Nephron progenitor cell (in vitro differentiated cells): ENCODE measurements around the gene CCDC85A.

Experiments used
- DNase-seq: peaks from one replicate; pipeline ENCODE4 v3.0.0; 2021
- H3K27ac Mint-ChIP-seq: 2 replicates; pipeline ENCODE4 v1.8.0; 2021; ENCODE audit warnings: mild to moderate bottlenecking, moderate library complexity, mixed read lengths
- H3K27me3 Mint-ChIP-seq: 2 replicates; pipeline ENCODE4 v1.8.0; 2021; ENCODE audit warnings: mild to moderate bottlenecking, low read depth, mixed read lengths; ENCODE audit not compliant: poor library complexity
- H3K36me3 Mint-ChIP-seq: 2 replicates; pipeline ENCODE4 v1.8.0; 2021; ENCODE audit warnings: low read depth, mixed read lengths
- H3K4me1 Mint-ChIP-seq: 2 replicates; pipeline ENCODE4 v1.8.0; 2021; ENCODE audit warnings: mixed read lengths
- H3K4me3 Mint-ChIP-seq: 2 replicates; pipeline ENCODE4 v1.8.0; 2021; ENCODE audit warnings: mild to moderate bottlenecking, moderate library complexity, mixed read lengths
- H3K9me3 Mint-ChIP-seq: 2 replicates; pipeline ENCODE4 v1.8.0; 2021; ENCODE audit warnings: mild to moderate bottlenecking, moderate library complexity, mixed read lengths
- CTCF ChIP-seq: fragments of 200-600 bp; sonication (generic); IDR thresholded peaks from 2 replicates; pipeline ENCODE4 v1.5.0; 2021; ENCODE audit warnings: antibody characterized with exemption

The CCDC85A gene

GRCh38 chr2:56232912-56233311 lies 49.1 kb downstream of the CCDC85A start:
- no peak overlapping the region for H3K27ac Mint-ChIP-seq
- H3K36me3 Mint-ChIP-seq, result no peaks in the 10 kb centered on the region
- no peak overlapping the region for H3K4me3 Mint-ChIP-seq
- H3K4me1 Mint-ChIP-seq, result no peaks in the 10 kb centered on the region
- H3K9me3 Mint-ChIP-seq, result no peaks in the 10 kb centered on the region
- peaks cover 3% of the 10 kb centered on the region for H3K27me3 Mint-ChIP-seq
- no peak for DNase-seq
- TF ChIP-seq CTCF, result no peak

GRCh38 chr2:56234241-56234640 lies 50.5 kb downstream of the CCDC85A start:
- DNase-seq, result no peak
- Mint-ChIP-seq H3K27me3 (peaks cover 3% of the 10 kb centered on the region), H3K36me3 (no peaks in the 10 kb centered on the region)

GRCh38 chr2:56239030-56239429 lies 55.2 kb downstream of the CCDC85A start:
- TF ChIP-seq CTCF, result no peak
- Mint-ChIP-seq H3K36me3 (no peaks in the 10 kb centered on the region), H3K9me3 (peaks cover 34% of the 10 kb centered on the region), H3K27me3 (no peaks in the 10 kb centered on the region), H3K4me3 (no peak overlapping the region), H3K27ac (no peak overlapping the region), H3K4me1 (no peaks in the 10 kb centered on the region)
- no peak for DNase-seq

More at GRCh38 chr2:56234241-56234640, 50.5 kb downstream of the CCDC85A start:
- Mint-ChIP-seq H3K27ac (no peak overlapping the region), H3K4me1 (no peaks in the 10 kb centered on the region), H3K9me3 (no peaks in the 10 kb centered on the region), H3K4me3 (no peak overlapping the region)
- no peak for TF ChIP-seq CTCF

GRCh38 chr2:56239437-56239836 lies 55.6 kb downstream of the CCDC85A start:
- Mint-ChIP-seq H3K9me3 (peaks cover 37% of the 10 kb centered on the region), H3K36me3 (no peaks in the 10 kb centered on the region), H3K4me1 (no peaks in the 10 kb centered on the region), H3K27me3 (no peaks in the 10 kb centered on the region), H3K4me3 (no peak overlapping the region), H3K27ac (no peak overlapping the region)
- no peak for TF ChIP-seq CTCF
- DNase-seq, result no peak

GRCh38 chr2:56240210-56240609 lies 56.4 kb downstream of the CCDC85A start:
- H3K27me3 Mint-ChIP-seq, result no peaks in the 10 kb centered on the region
- no peak overlapping the region for H3K27ac Mint-ChIP-seq
- H3K36me3 Mint-ChIP-seq, result no peaks in the 10 kb centered on the region
- H3K4me1 Mint-ChIP-seq, result no peaks in the 10 kb centered on the region
- peaks cover 37% of the 10 kb centered on the region for H3K9me3 Mint-ChIP-seq
- TF ChIP-seq CTCF, result no peak
- DNase-seq, result no peak
- H3K4me3 Mint-ChIP-seq, result no peak overlapping the region

GRCh38 chr2:56244506-56244905 lies 60.7 kb downstream of the CCDC85A start:
- DNase-seq, result no peak
- no peaks in the 10 kb centered on the region for H3K36me3 Mint-ChIP-seq
- no peak overlapping the region for H3K27ac Mint-ChIP-seq
- H3K27me3 Mint-ChIP-seq, result no peaks in the 10 kb centered on the region
- peaks cover 37% of the 10 kb centered on the region for H3K9me3 Mint-ChIP-seq
- H3K4me3 Mint-ChIP-seq, result no peak overlapping the region
- no peak for TF ChIP-seq CTCF
- no peaks in the 10 kb centered on the region for H3K4me1 Mint-ChIP-seq
